NCI-H2196 treated with DMSO at 0.1 percent for 48 hours (cell line): Measurements from ENCODE around the gene PUM2.

Source experiments
- DNase-seq: peaks from one replicate; lab custom pipeline; 2025; ENCODE audit not compliant: unreplicated experiment; lab: John Stamatoyannopoulos, UW

The PUM2 gene

GRCh38 chr2:20346565-20347381, 3.9 kb downstream of the PUM2 start:
- no peak for DNase-seq

- no peak for DNase-seq
Observed at GRCh38 chr2:20343128-20343527, 7.5 kb downstream of the PUM2 start.

GRCh38 chr2:20339012-20339411, 11.6 kb downstream of the PUM2 start:
- DNase-seq, result no peak

GRCh38 chr2:20334605-20335203, 15.9 kb downstream of the PUM2 start:
- no peak for DNase-seq

GRCh38 chr2:20333738-20334137, 16.9 kb downstream of the PUM2 start:
- DNase-seq, result no peak

GRCh38 chr2:20330192-20330591, 20.5 kb downstream of the PUM2 start:
- DNase-seq, result no peak

- DNase-seq, result no peak
Observed at GRCh38 chr2:20327370-20327769, 23.3 kb downstream of the PUM2 start.

GRCh38 chr2:20326163-20326780, 24.4 kb downstream of the PUM2 start:
- DNase-seq, result peak; percentile 40

- DNase-seq, result no peak
Observed at GRCh38 chr2:20322527-20323300, 27.9 kb downstream of the PUM2 start.

GRCh38 chr2:20317690-20318089, 33.0 kb downstream of the PUM2 start:
- no peak for DNase-seq

GRCh38 chr2:20317197-20317596, 33.4 kb downstream of the PUM2 start:
- no peak for DNase-seq

GRCh38 chr2:20314562-20315501, 35.8 kb downstream of the PUM2 start:
- no peak for DNase-seq

GRCh38 chr2:20313659-20314058, 37.0 kb downstream of the PUM2 start:
- DNase-seq, result no peak

GRCh38 chr2:20309001-20309400, 41.6 kb downstream of the PUM2 start:
- no peak for DNase-seq

GRCh38 chr2:20307311-20307710, 43.3 kb downstream of the PUM2 start:
- no peak for DNase-seq

GRCh38 chr2:20304411-20304810, 46.2 kb downstream of the PUM2 start:
- DNase-seq, result no peak

GRCh38 chr2:20303966-20304365, 46.7 kb downstream of the PUM2 start:
- no peak for DNase-seq

GRCh38 chr2:20302019-20302418, 48.6 kb downstream of the PUM2 start:
- DNase-seq, result no peak

GRCh38 chr2:20300656-20301055, 50.0 kb downstream of the PUM2 start:
- DNase-seq, result no peak

GRCh38 chr2:20299113-20299512, 51.5 kb downstream of the PUM2 start:
- no peak for DNase-seq
